ENCODE results near the gene JDP2. TPM values are rescaled to one million over a fixed set of nuclear protein-coding genes. Genes with fewer than 3 reads are reported as not detected.

JDP2 gene
- total RNA-seq, 1 experiment from 2014 or later = 22.8 TPM

DNA sequence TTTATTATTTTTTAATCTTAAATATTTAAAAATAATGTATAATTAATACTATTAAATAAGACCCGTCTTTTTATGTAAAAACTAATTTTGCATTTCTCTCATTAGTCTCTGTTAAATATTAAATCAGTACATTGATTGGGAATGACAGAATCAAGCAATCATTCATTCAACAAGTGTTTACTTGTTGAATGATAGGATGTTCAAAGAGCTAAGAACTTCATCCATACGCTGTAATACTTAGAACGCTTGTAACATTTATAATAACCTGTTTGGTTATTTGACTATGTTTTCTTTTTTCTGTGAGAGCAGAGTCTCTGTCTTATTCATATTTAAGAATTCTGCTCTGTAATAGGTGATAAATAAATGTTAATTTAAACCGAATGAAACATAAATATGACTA lies 91.6 kb downstream of the JDP2 start:
- Histone ChIP-seq H2AK5ac (ENCODE audit: insufficient read length, low read length) (no peak overlapping the region), H2AFZ (ENCODE audit: low read length) (no peak overlapping the region), H4K5ac (ENCODE audit: insufficient read length, low read depth, low read length) (no peak overlapping the region), H3K4ac (ENCODE audit: low read depth, low read length) (no peak overlapping the region), H2BK120ac (ENCODE audit: low read depth, low read length, poor library complexity, severe bottlenecking) (no peak overlapping the region), H3K27ac (ENCODE audit: insufficient read length, low read depth, low read length) (no peak overlapping the region), H2BK15ac (ENCODE audit: low read depth, low read length) (no peak overlapping the region), H3K14ac (ENCODE audit: insufficient read depth, low read length) (no peak overlapping the region), H3K23ac (ENCODE audit: insufficient read length, low read depth, low read length) (no peak overlapping the region), H4K8ac (replicated peaks; ENCODE audit: insufficient read length, low read depth, low read length) (no peak overlapping the region), H3K4me2 (ENCODE audit: insufficient read depth, insufficient read length, low read length) (no peak overlapping the region), H2BK5ac (ENCODE audit: insufficient read length, low read length) (no peak overlapping the region), H3T11ph (ENCODE audit: low read length) (no peak overlapping the region), H3K4me1 (ENCODE audit: insufficient read depth, low read length) (no peaks in the 10 kb centered on the region; the same call in 1 of the 2 replicates), H4K20me1 (ENCODE audit: control insufficient read depth, insufficient read depth, insufficient read length) (no peaks in the 10 kb centered on the region), H3K79me2 (ENCODE audit: insufficient read depth, low read length) (no peaks in the 10 kb centered on the region), H3K18ac (ENCODE audit: insufficient read length, low read depth, low read length) (no peak overlapping the region), H2BK20ac (ENCODE audit: low read depth, low read length, poor library complexity, severe bottlenecking) (no peak overlapping the region), H3K56ac (ENCODE audit: insufficient read length, low read depth, low read length) (no peak overlapping the region), H3K9me3 (ENCODE audit: control insufficient read depth, low read depth, low read length) (no peaks in the 10 kb centered on the region), H3K23me2 (ENCODE audit: insufficient read length, low read depth, low read length, poor library complexity, severe bottlenecking) (no peaks in the 10 kb centered on the region), H3K27me3 (ENCODE audit: insufficient read depth, low read length) (no peaks in the 10 kb centered on the region), H4K91ac (ENCODE audit: insufficient read length, low read depth, low read length) (no peak overlapping the region), H3K79me1 (ENCODE audit: insufficient read depth, low read depth, low read length, poor library complexity, severe bottlenecking) (no peaks in the 10 kb centered on the region), H2BK12ac (ENCODE audit: insufficient read length, low read depth, low read length) (no peak overlapping the region), H3K9ac (ENCODE audit: extremely low read depth, insufficient read length, low read length) (no peak overlapping the region)
- WGBS (ENCODE audit: extremely low coverage, insufficient read length, low lambda C conversion rate) = no CpG with 5 or more reads among the region's 4 CpGs
- peaks cover 19 to 27% of the 10 kb centered on the region in 2 experiments for H3K4me1 Mint-ChIP-seq
- no peaks in the 10 kb centered on the region for H3K9me3 Mint-ChIP-seq
- no peaks in the 10 kb centered on the region for H3K36me3 Mint-ChIP-seq (ENCODE audit: insufficient read depth in 1 of 3, low read depth in 3 of 3)
- DNase-seq = no peak
- peaks cover 2% of the 10 kb centered on the region; the same call in 1 of the 2 replicates for H3K27me3 Mint-ChIP-seq (ENCODE audit: low read depth)
- H3K27ac Mint-ChIP-seq = no peak overlapping the region
- H3K4me3 Mint-ChIP-seq = no peak overlapping the region
- TF ChIP-seq, protein P1, sequence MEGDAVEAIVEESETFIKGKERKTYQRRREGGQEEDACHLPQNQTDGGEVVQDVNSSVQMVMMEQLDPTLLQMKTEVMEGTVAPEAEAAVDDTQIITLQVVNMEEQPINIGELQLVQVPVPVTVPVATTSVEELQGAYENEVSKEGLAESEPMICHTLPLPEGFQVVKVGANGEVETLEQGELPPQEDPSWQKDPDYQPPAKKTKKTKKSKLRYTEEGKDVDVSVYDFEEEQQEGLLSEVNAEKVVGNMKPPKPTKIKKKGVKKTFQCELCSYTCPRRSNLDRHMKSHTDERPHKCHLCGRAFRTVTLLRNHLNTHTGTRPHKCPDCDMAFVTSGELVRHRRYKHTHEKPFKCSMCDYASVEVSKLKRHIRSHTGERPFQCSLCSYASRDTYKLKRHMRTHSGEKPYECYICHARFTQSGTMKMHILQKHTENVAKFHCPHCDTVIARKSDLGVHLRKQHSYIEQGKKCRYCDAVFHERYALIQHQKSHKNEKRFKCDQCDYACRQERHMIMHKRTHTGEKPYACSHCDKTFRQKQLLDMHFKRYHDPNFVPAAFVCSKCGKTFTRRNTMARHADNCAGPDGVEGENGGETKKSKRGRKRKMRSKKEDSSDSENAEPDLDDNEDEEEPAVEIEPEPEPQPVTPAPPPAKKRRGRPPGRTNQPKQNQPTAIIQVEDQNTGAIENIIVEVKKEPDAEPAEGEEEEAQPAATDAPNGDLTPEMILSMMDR (conservative IDR thresholded peaks at IDR 0.05) = no peak
